Gastroesophageal sphincter (tissue), 4 donors: Measurements from ENCODE around the gene ARHGEF10L. TPM values are rescaled to one million over a fixed set of nuclear protein-coding genes. Genes with fewer than 3 reads are reported as not detected.
"Not testable (repeated sequence)": the region's sequence is repeated elsewhere in the genome, so short reads cannot be mapped to it uniquely, and the experiment has no call there.

Experiments used
- ATAC-seq: fragments of 150-250 bp; one replicate; pipeline ENCODE4 v1.9.1; 2016; ENCODE audit warnings: mild to moderate bottlenecking, moderate library complexity
- H3K27ac ChIP-seq, 4 donors: fragments of 200-600 bp; sonication (generic) in 3 of 4; 1 replicate in 3 of 4; 2 replicates in 1 of 4; pipeline ENCODE4 v1.5.1; 2016 to 2019
- H3K27me3 ChIP-seq: fragments of 200-600 bp; sonication (generic); one replicate; pipeline ENCODE4 v1.5.1; 2019
- H3K36me3 ChIP-seq, 2 donors: fragments of 200-600 bp; sonication (generic); one replicate each; pipeline ENCODE4 v1.5.1; 2019; ENCODE audit warnings: control low read depth in 1 of 2
- H3K4me1 ChIP-seq, 3 donors: fragments of 200-600 bp; sonication (generic); 1 replicate in 2 of 3; 2 replicates in 1 of 3; pipeline ENCODE4 v1.5.1; 2016 to 2019; ENCODE audit warnings: control low read depth in 2 of 3
- H3K4me3 ChIP-seq, 2 donors: fragments of 200-600 bp; sonication (generic); one replicate each; pipeline ENCODE4 v1.5.1; 2019; ENCODE audit warnings: mild to moderate bottlenecking in 1 of 2, moderate library complexity in 1 of 2
- H3K9me3 ChIP-seq, 3 donors: fragments of 200-600 bp; sonication (generic); one replicate each; pipeline ENCODE4 v1.5.1; 2017 to 2019; ENCODE audit warnings: control low read depth in 2 of 3
- EP300 ChIP-seq: sonication (generic); formaldehyde crosslinking; IDR thresholded peaks from one replicate; pipeline ENCODE4 v1.6.1; 2017; ENCODE audit warnings: antibody characterized with exemption, mild to moderate bottlenecking
- POLR2A ChIP-seq, 2 donors: fragments of 450-650 bp; IDR thresholded peaks; one replicate each; pipeline ENCODE4 v1.6.1; 2017; ENCODE audit warnings: antibody characterized with exemption in 2 of 2, mild to moderate bottlenecking in 2 of 2, moderate library complexity in 1 of 2
- POLR2AphosphoS5 ChIP-seq: sonication (generic); formaldehyde crosslinking; IDR thresholded peaks from one replicate; pipeline ENCODE4 v1.6.1; 2017; ENCODE audit warnings: antibody characterized with exemption
- WGBS, 2 donors: methylation state at CpG; one replicate each; pipeline ENCODE4 v1.1.5; 2018; ENCODE audit warnings: low coverage in 1 of 2; 5-methylcytosine and 5-hydroxymethylcytosine counted together
- total RNA-seq, 4 donors: library from RNA; depleted of rRNA; stranded (reverse); fragments of >200 nt; gene quantifications; one replicate each; pipeline ENCODE4 v1.1.0, GENCODE V29; 2016
- TF ChIP-seq, protein P1 (sequence below), 4 experiments: fragments of 200-600 bp in 2 of 4; fragments of 450-650 bp in 2 of 4; sonication (generic) in 1 of 4; IDR thresholded peaks; one replicate each; pipeline ENCODE4 v1.5.1; 2017 to 2019; ENCODE audit warnings: antibody characterized with exemption in 4 of 4, mild to moderate bottlenecking in 2 of 4, moderate library complexity in 2 of 4

Gene ARHGEF10L
- total RNA-seq, 4 donors from 2014 or later = 50.9 to 97.0 (median 80.3) TPM

DNA sequence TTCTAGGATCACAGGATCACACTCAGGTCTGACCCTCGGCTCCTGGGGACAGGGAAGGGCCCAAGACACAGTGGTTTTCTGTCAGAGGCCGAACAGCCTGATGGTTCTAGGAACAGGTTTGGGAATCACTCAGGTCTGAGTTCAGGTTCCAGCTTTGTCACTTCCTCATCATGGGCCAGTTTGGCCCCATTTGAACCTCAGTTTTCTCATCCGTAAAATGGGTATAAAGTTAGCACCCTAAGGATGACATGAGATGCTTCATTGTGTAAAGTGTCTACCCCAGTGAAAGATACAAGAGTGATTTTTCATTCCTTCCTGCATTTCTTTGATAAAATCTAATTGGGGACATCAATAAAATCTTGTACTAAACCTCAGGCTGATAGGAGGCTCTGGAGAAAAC is 204.4 kb downstream of the ARHGEF10L start:
- WGBS, 2 donors = 100% methylated on average over 3 of the region's 3 CpGs; no CpG with 5 or more reads in 1 of the 2 donors
- peaks cover 42% of the 10 kb centered on the region for H3K27me3 ChIP-seq
- no peak overlapping the region for H3K27ac ChIP-seq
- TF ChIP-seq EP300 (no peak), POLR2AphosphoS5 (no peak), POLR2A (IDR thresholded peaks at IDR 0.05) (no peak)
- TF ChIP-seq, protein P1, sequence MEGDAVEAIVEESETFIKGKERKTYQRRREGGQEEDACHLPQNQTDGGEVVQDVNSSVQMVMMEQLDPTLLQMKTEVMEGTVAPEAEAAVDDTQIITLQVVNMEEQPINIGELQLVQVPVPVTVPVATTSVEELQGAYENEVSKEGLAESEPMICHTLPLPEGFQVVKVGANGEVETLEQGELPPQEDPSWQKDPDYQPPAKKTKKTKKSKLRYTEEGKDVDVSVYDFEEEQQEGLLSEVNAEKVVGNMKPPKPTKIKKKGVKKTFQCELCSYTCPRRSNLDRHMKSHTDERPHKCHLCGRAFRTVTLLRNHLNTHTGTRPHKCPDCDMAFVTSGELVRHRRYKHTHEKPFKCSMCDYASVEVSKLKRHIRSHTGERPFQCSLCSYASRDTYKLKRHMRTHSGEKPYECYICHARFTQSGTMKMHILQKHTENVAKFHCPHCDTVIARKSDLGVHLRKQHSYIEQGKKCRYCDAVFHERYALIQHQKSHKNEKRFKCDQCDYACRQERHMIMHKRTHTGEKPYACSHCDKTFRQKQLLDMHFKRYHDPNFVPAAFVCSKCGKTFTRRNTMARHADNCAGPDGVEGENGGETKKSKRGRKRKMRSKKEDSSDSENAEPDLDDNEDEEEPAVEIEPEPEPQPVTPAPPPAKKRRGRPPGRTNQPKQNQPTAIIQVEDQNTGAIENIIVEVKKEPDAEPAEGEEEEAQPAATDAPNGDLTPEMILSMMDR (IDR thresholded peaks at IDR 0.05) = no peak
- no peak overlapping the region for H3K4me3 ChIP-seq
- H3K4me1 ChIP-seq = peaks cover 0 to 11% (median 0%) of the 10 kb centered on the region in 3 donors
- H3K9me3 ChIP-seq = no peaks in the 10 kb centered on the region
- no peak for ATAC-seq
- no peaks in the 10 kb centered on the region for H3K36me3 ChIP-seq

DNA sequence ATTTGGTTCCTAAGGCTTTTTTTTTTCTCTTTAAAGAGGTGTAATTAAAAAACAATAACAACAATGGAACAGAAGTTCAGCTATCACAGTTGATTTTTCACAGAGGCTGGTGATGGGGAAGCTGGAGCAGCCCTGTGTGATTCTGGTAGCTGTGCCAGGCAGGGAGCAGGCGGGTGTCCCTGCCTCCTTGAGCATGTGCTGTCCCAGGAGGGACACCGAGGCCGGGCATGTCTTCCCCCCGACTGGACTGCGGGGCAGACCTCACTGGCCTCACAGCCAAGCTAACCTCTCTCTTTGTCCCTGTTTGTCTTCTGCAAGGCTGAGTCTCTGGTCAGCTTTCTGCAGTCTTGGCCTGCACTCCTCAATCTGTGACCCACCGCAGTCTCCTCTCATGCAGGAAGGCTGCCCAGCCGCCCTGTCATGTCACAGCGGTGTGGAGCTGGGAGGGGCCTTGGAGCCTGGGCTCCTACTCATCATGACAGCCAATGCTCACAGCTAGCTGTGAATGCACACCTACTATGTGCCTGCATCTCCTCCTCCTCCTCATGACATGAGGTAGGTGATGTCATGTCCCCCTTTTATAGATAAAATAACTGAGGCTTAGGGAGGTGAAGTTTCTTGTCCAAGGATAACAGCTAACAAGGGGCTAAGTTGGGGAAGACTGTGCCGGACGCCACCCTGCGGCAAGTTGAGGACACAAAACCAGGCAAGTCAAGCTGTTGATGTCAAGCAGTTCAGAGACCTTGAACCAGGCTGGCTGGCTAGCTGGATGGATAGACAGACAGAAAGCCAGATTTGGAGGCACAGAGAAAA is 205.4 kb downstream of the ARHGEF10L start:
- Histone ChIP-seq H3K36me3 (no peaks in the 10 kb centered on the region), H3K4me1 (peaks cover 0 to 11% (median 0%) of the 10 kb centered on the region in 3 donors), H3K27me3 (peaks cover 35% of the 10 kb centered on the region), H3K4me3 (no peak overlapping the region), H3K9me3 (no peaks in the 10 kb centered on the region), H3K27ac (no peak overlapping the region)
- 100% methylated on average over 1 of the region's 11 CpGs; no CpG with 5 or more reads in 1 of the 2 donors for WGBS, 2 donors
- ATAC-seq = no peak
- TF ChIP-seq POLR2AphosphoS5 (no peak), EP300 (no peak), POLR2A (IDR thresholded peaks at IDR 0.05) (no peak)
- TF ChIP-seq, protein P1 (IDR thresholded peaks at IDR 0.05) = no peak

DNA sequence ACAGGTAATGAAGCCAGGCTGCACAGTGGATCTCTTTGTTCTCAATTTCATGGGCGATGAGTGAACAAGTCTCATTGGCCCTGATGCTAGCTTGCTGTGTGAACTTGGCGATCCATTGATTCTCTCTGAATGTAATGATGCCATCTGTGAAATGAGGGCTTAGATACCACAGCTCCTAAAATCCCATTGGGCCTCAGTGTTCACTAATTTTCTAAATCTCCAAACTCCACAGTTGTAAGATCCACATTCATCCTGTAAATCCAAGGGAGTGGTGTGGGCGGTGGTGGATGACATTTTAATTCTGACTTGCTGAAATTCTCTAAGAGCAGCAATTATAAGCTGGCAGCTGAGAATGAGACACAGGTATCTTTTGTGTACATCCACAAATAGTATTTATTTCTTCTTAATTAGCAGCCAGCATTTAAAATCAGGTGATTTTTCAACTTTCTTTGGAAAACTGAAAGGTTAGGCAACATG is 206.0 kb downstream of the ARHGEF10L start:
- Histone ChIP-seq H3K4me3 (no peak overlapping the region), H3K27me3 (peaks cover 33% of the 10 kb centered on the region), H3K36me3 (no peaks in the 10 kb centered on the region), H3K4me1 (peaks cover 0 to 11% (median 0%) of the 10 kb centered on the region in 3 donors), H3K9me3 (no peaks in the 10 kb centered on the region), H3K27ac (no peak overlapping the region)
- TF ChIP-seq POLR2A (IDR thresholded peaks at IDR 0.05) = no peak
- no peak for TF ChIP-seq EP300
- TF ChIP-seq, protein P1 (IDR thresholded peaks at IDR 0.05) = no peak
- no peak for TF ChIP-seq POLR2AphosphoS5
- no peak for ATAC-seq
- WGBS, 2 donors = 81 to 100% methylated on average over 1 to 3 of the region's 3 CpGs

DNA sequence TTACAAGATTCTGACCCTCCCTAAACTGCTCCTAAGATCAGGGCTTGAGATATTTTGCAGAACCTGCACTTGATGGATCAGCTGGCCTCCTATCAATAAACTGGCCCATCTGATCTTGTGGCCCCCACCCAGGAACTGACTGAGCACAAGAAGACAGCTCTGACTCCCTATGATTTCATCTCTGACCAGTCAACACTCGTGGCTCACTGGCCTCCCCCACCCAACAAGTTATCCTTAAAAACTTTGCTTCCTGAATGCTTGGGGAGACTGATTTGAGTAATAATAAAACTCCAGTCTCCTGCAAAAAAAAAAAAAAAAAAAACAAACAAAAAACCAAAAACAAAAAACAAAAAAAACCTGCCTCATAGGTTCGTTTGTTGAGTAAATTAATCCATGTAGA is 206.8 kb downstream of the ARHGEF10L start:
- H3K27ac ChIP-seq = not testable (repeated sequence)
- WGBS, 2 donors = 72 to 79% methylated on average over 2 of the region's 2 CpGs

DNA sequence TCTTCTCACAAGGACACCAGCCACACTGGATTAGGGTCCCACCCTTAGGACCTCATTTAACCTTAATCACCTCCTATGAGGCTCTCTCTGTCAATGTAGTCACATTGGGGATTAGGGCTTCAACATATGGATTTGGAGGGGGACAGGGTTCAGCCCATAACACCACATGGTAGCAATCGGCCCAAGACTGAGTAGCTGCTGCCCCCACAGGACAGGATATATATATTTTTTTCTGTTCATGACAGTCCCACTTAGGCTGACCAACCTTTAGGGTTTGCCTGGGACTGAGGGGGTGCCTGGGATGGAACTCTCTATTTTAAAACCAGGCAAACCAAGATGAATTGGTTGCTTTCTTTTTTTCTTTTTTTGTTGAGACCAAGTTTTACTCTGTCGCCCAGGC is 207.4 kb downstream of the ARHGEF10L start:
- no peak overlapping the region for H3K27ac ChIP-seq
- WGBS, 2 donors = 81% methylated on average over 2 of the region's 2 CpGs; no CpG with 5 or more reads in 1 of the 2 donors
- no peak for TF ChIP-seq POLR2AphosphoS5
- TF ChIP-seq POLR2A (IDR thresholded peaks at IDR 0.05) = no peak
- TF ChIP-seq, protein P1 (IDR thresholded peaks at IDR 0.05) = no peak
- no peak for TF ChIP-seq EP300
- peaks cover 26% of the 10 kb centered on the region for H3K27me3 ChIP-seq
- H3K36me3 ChIP-seq = no peaks in the 10 kb centered on the region
- H3K4me3 ChIP-seq = no peak overlapping the region
- H3K9me3 ChIP-seq = no peaks in the 10 kb centered on the region
- no peak for ATAC-seq
- H3K4me1 ChIP-seq = peaks cover 0 to 11% (median 0%) of the 10 kb centered on the region in 3 donors

More for the DNA sequence above, 206.8 kb downstream of the ARHGEF10L start:
- ATAC-seq, H3K4me3 ChIP-seq, H3K36me3 ChIP-seq, H3K9me3 ChIP-seq: not testable (repeated sequence)
- Histone ChIP-seq H3K27me3 (peaks cover 32% of the 10 kb centered on the region), H3K4me1 (peaks cover 0 to 11% (median 0%) of the 10 kb centered on the region in 3 donors)

Other genes with a start within 250 kb of the ARHGEF10L start
- gene PADI4, start 231.5 kb upstream of the ARHGEF10L start, total RNA-seq = 1 to 10 TPM in 1 of 4 donors, not detected in 3; 1.6 TPM
- gene PADI6, start 167.5 kb upstream of the ARHGEF10L start, total RNA-seq = not detected
- 10 to 100 TPM in 3 of 4 donors, 1 to 10 TPM in 1; 9.5 to 21.3 (median 18.5) TPM for gene RCC2, start 100.0 kb upstream of the ARHGEF10L start, total RNA-seq
- gene ACTL8, start 215.6 kb downstream of the ARHGEF10L start, total RNA-seq = not detected